IMR-90 (cell line): ENCODE measurements around the gene SREBF2. TPM values are rescaled to one million over a fixed set of nuclear protein-coding genes. Genes with fewer than 3 reads are reported as not detected.

Experiments
- ATAC-seq: fragments of 200-7000 bp; cut with Tn5 transposase; 2 replicates; pipeline ENCODE4 v1.9.1; 2020; ENCODE audit warnings: low read depth, mild to moderate bottlenecking, moderate library complexity
- BruUV-seq: library from RNA; stranded (reverse); fragments of 400-500 nt; replicated peaks from 2 replicates; lab custom pipeline; 2021; lab: Mats Ljungman, UMichigan
- CTCF ChIA-PET: fragments of 300-600 bp; formaldehyde crosslinking; extraction: SDS; loops from one replicate; lab custom pipeline; 2021; ENCODE audit warnings: antibody characterized with exemption; lab: Yijun Ruan, JAX
- POLR2A ChIA-PET: fragments of 300-600 bp; sonication (Branson Sonifier 250); formaldehyde crosslinking; loops from one replicate; lab custom pipeline; 2022; ENCODE audit warnings: antibody characterized with exemption; ENCODE audit not compliant: unreplicated experiment; lab: Charles Lee
- DNase-seq: peaks from one replicate; pipeline ENCODE4 v3.0.0; 2013
- H2AFZ ChIP-seq: replicated peaks from 2 replicates; pipeline ENCODE3; 2013; ENCODE audit warnings: low read length, mild to moderate bottlenecking; ENCODE audit not compliant: poor library complexity
- H2AK5ac ChIP-seq: 2 replicates; pipeline ENCODE4 v1.6.1; 2013; ENCODE audit warnings: low read depth, low read length, inconsistent platforms
- H2AK9ac ChIP-seq: replicated peaks from 2 replicates; pipeline ENCODE3; 2013; ENCODE audit warnings: mild to moderate bottlenecking, low read depth, low read length, moderate library complexity; ENCODE audit not compliant: poor library complexity
- H2BK120ac ChIP-seq: 2 replicates; pipeline ENCODE4 v1.6.1; 2013; ENCODE audit warnings: low read depth, low read length, inconsistent platforms
- H2BK15ac ChIP-seq: 3 replicates; pipeline ENCODE4 v1.6.1; 2013; ENCODE audit warnings: low read depth, low read length, inconsistent platforms
- H2BK20ac ChIP-seq: 2 replicates; pipeline ENCODE4 v1.6.1; 2013; ENCODE audit warnings: low read depth, mild to moderate bottlenecking, inconsistent platforms, low read length, moderate library complexity
- H2BK5ac ChIP-seq: 2 replicates; pipeline ENCODE4 v1.6.1; 2013; ENCODE audit warnings: mild to moderate bottlenecking, low read depth, low read length, inconsistent platforms; ENCODE audit not compliant: poor library complexity, severe bottlenecking
- H3K14ac ChIP-seq: replicated peaks from 2 replicates; pipeline ENCODE4 v1.6.1; 2013; ENCODE audit warnings: low read depth, low read length, inconsistent platforms
- H3K18ac ChIP-seq: 2 replicates; pipeline ENCODE4 v1.6.1; 2013; ENCODE audit warnings: low read depth, low read length, control low read depth
- H3K23ac ChIP-seq: 2 replicates; pipeline ENCODE4 v1.6.1; 2013; ENCODE audit warnings: low read depth, low read length, inconsistent platforms
- H3K27ac ChIP-seq: 2 replicates; pipeline ENCODE4 v1.5.1; 2013; ENCODE audit warnings: mild to moderate bottlenecking, control low read depth, low read length; ENCODE audit not compliant: insufficient read depth
- H3K27me3 ChIP-seq: 2 replicates; pipeline ENCODE4 v1.6.1; 2013; ENCODE audit warnings: low read length; ENCODE audit not compliant: control insufficient read depth, insufficient read depth
- H3K36me3 ChIP-seq: 2 replicates; pipeline ENCODE4 v1.6.1; 2013; ENCODE audit warnings: low read length, mixed read lengths; ENCODE audit not compliant: control insufficient read depth, insufficient read depth
- H3K4ac ChIP-seq: 2 replicates; pipeline ENCODE4 v1.6.1; 2013; ENCODE audit warnings: low read depth, low read length, inconsistent platforms
- H3K4me1 ChIP-seq: 2 replicates; pipeline ENCODE4 v1.6.1; 2013; ENCODE audit warnings: low read length, mixed read lengths; ENCODE audit not compliant: control insufficient read depth, insufficient read depth
- H3K4me2 ChIP-seq: 2 replicates; pipeline ENCODE4 v1.6.1; 2013; ENCODE audit warnings: low read depth, mild to moderate bottlenecking, control low read depth, low read length, moderate library complexity
- H3K4me3 ChIP-seq: 2 replicates; pipeline ENCODE4 v1.5.1; 2013; ENCODE audit warnings: low read depth, mild to moderate bottlenecking, control low read depth, low read length, moderate library complexity; ENCODE audit not compliant: insufficient read depth
- H3K56ac ChIP-seq: 2 replicates; pipeline ENCODE4 v1.6.1; 2013; ENCODE audit warnings: low read length, inconsistent platforms; ENCODE audit not compliant: insufficient read depth; ENCODE audit errors: extremely low read depth
- H3K79me1 ChIP-seq, 2 experiments: 2 replicates each; pipeline ENCODE4 v1.6.1; 2013; ENCODE audit warnings: low read length in 2 of 2, inconsistent platforms in 1 of 2, low read depth in 1 of 2
- H3K9ac ChIP-seq: 2 replicates; pipeline ENCODE4 v1.6.1; 2013; ENCODE audit warnings: low read depth, low read length, control low read depth
- H3K9me1 ChIP-seq: 2 replicates; pipeline ENCODE4 v1.6.1; 2013; ENCODE audit warnings: low read length, inconsistent platforms; ENCODE audit not compliant: insufficient read depth
- H3K9me3 ChIP-seq: 2 replicates; pipeline ENCODE4 v1.6.1; 2013; ENCODE audit warnings: low read length; ENCODE audit not compliant: control insufficient read depth, insufficient read depth
- H4K20me1 ChIP-seq: 2 replicates; pipeline ENCODE4 v1.6.1; 2013; ENCODE audit warnings: low read length, inconsistent platforms; ENCODE audit not compliant: insufficient read depth
- H4K5ac ChIP-seq: 2 replicates; pipeline ENCODE4 v1.6.1; 2013; ENCODE audit warnings: mild to moderate bottlenecking, low read depth, low read length, control low read depth
- H4K8ac ChIP-seq, 2 experiments: 2 replicates each; pipeline ENCODE4 v1.6.1; 2013; ENCODE audit warnings: low read depth in 2 of 2, low read length in 2 of 2, control low read depth in 1 of 2, inconsistent platforms in 1 of 2
- H4K91ac ChIP-seq: 2 replicates; pipeline ENCODE4 v1.6.1; 2013; ENCODE audit warnings: low read depth, low read length, inconsistent platforms; ENCODE audit not compliant: insufficient read depth
- BHLHE40 ChIP-seq: fragments of 150-350 bp; IDR thresholded peaks from 2 replicates; pipeline ENCODE4 v1.6.1; 2016; ENCODE audit warnings: mild to moderate bottlenecking, low read depth, low read length
- CHD1 ChIP-seq: IDR thresholded peaks from 2 replicates; pipeline ENCODE4 v1.6.1; 2012; ENCODE audit warnings: low read depth, low read length, improper control_type of control experiment
- CTCF ChIP-seq: conservative IDR thresholded peaks from 2 replicates; pipeline ENCODE4 v1.5.1; 2012; ENCODE audit warnings: mild to moderate bottlenecking, low read depth, low read length, improper control_type of control experiment
- FOS ChIP-seq: fragments of 150-350 bp; IDR thresholded peaks from 2 replicates; pipeline ENCODE4 v1.6.1; 2016; ENCODE audit warnings: low read depth, low read length
- MAZ ChIP-seq: IDR thresholded peaks from 2 replicates; pipeline ENCODE4 v1.6.1; 2012; ENCODE audit warnings: low read depth, mild to moderate bottlenecking, low read length, improper control_type of control experiment, moderate library complexity, borderline replicate concordance
- NFE2L2 ChIP-seq: fragments of 150-350 bp; IDR thresholded peaks from 2 replicates; pipeline ENCODE4 v1.6.1; 2016; ENCODE audit warnings: low read depth, mild to moderate bottlenecking, low read length
- RFX5 ChIP-seq: IDR thresholded peaks from 2 replicates; pipeline ENCODE4 v1.8.0; 2012; ENCODE audit warnings: low read depth, mild to moderate bottlenecking, low read length, moderate library complexity
- WGBS, 2 experiments: methylation state at CpG; one replicate each; pipeline versions ENCODE4 v1.1.5 to v1.1.7; 2013; ENCODE audit warnings: missing lambda C conversion rate in 2 of 2; ENCODE audit not compliant: insufficient read length in 1 of 2; ENCODE audit errors: extremely low coverage in 2 of 2; 5-methylcytosine and 5-hydroxymethylcytosine counted together
- dilution Hi-C: fragments of 300-500 bp; cut with HindIII; formaldehyde crosslinking; loops from one replicate; pipeline ENCODE4 v1.14.3; 2018; ENCODE audit warnings: low sequenced_read_pairs; ENCODE audit not compliant: unreplicated experiment
- in situ Hi-C: fragments of 300-500 bp; cut with MboI; formaldehyde crosslinking; loops from 3 replicates; pipeline ENCODE4 v1.14.3; 2019; ENCODE audit warnings: low sequenced_read_pairs, inconsistent platforms, mixed read lengths
- intact Hi-C: fragments of 100-400 bp; cut with micrococcal nuclease; formaldehyde crosslinking; loops from 2 replicates; pipeline ENCODE4 v1.10.0; 2022
- polyA plus RNA-seq, 3 experiments: library from polyadenylated mRNA; depleted of rRNA; stranded (reverse); fragments of >200 nt; gene quantifications; 2 replicates each; pipeline ENCODE4 v1.2.3, GENCODE V29; 2012; ENCODE audit warnings: low replicate concordance in 1 of 3
- total RNA-seq: library from RNA; depleted of rRNA; stranded (reverse); fragments of >200 nt; gene quantifications from 2 replicates; pipeline ENCODE4 v1.2.3, GENCODE V29; 2012
- TF ChIP-seq, protein P1 (sequence below): fragments of 150-350 bp; IDR thresholded peaks from 2 replicates; pipeline ENCODE4 v1.6.1; 2017; ENCODE audit warnings: mild to moderate bottlenecking, antibody characterized with exemption, low read length, low read depth

SREBF2 gene
- total and polyA plus RNA-seq, 2 of the 4 experiments (the other 2 are of a cell fraction): 8.1 to 47.4 TPM

DNA sequence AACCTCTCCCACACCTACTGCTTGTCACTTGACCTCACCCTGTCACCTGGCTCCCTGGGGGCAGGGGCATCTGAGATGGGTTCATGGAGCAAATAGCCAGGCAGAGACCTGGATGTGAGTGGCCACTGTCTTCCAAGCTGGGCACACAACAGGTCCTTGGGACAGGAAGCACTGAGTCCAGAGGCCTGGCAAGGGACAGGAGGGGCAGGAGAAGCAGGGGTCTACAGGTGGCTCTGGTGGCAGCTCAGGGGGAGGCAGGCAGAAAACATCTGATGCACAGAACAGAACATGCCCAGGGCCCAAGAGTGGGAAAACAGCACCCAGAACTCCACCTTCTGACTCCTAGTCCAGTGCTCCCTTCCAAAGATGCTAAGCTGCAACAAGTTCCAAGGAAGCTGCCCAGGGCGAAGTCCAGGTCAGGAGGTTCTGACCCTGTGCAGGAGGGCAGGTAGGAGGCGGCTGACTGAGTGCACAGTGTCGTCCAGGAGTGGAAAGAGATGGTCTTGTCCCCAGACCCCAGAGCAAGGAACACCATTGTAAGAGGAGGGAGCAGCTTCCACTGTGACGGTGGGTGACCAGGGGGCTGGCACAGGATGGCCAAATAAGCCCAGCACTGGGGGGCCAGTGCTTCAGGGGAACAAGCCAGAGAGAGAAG is 90.2 kb downstream of the SREBF2 start:
- TF ChIP-seq NFE2L2 (no peak), CHD1 (no peak), CTCF (no peak), FOS (no peak), RFX5 (no peak), BHLHE40 (no peak), MAZ (no peak)
- TF ChIP-seq, protein P1, sequence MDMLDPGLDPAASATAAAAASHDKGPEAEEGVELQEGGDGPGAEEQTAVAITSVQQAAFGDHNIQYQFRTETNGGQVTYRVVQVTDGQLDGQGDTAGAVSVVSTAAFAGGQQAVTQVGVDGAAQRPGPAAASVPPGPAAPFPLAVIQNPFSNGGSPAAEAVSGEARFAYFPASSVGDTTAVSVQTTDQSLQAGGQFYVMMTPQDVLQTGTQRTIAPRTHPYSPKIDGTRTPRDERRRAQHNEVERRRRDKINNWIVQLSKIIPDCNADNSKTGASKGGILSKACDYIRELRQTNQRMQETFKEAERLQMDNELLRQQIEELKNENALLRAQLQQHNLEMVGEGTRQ: no peak
- Histone ChIP-seq H3K36me3 (no peaks in the 10 kb centered on the region), H3K23ac (no peak overlapping the region), H4K91ac (no peak overlapping the region), H3K4me3 (no peak overlapping the region), H3K27me3 (peaks cover 23% of the 10 kb centered on the region), H2BK5ac (no peak overlapping the region), H3K4ac (no peak overlapping the region), H3K4me2 (no peak overlapping the region), H3K9ac (no peak overlapping the region), H2BK15ac (no peak overlapping the region), H3K27ac (no peak overlapping the region), H4K5ac (no peak overlapping the region), H4K20me1 (no peaks in the 10 kb centered on the region), H3K4me1 (no peaks in the 10 kb centered on the region), H4K8ac (no peak overlapping the region), H2BK120ac (no peak overlapping the region), H2AK5ac (no peak overlapping the region), H3K14ac (no peak overlapping the region), H3K79me1 (no peaks in the 10 kb centered on the region), H3K18ac (no peak overlapping the region), H3K56ac (no peak overlapping the region), H3K9me1 (no peaks in the 10 kb centered on the region; the same call in 1 of the 2 replicates), H2AK9ac (no peak overlapping the region), H2BK20ac (no peak overlapping the region), H2AFZ (no peak overlapping the region), H3K9me3 (no peaks in the 10 kb centered on the region)
- intact Hi-C loops (no loop called here), in situ Hi-C loops (no loop called here), dilution Hi-C loops (no loop called here)
- ATAC-seq (no peak), DNase-seq (no peak)
- CTCF ChIA-PET: interaction anchor here (1.3 kb wide), 1 partner anchor 18 kb away, joined by 3 read pairs; no protein-coding TSS in a partner anchor
- POLR2A ChIA-PET: no interaction called here
- 83% methylated on average over 1 of the region's 4 CpGs; no CpG with 5 or more reads in 1 of the 2 experiments for WGBS, 2 experiments
- no TSS peak for BruUV-seq
